HG02884 (cell line): ENCODE results near the gene NUDT14.

Experiments used
- ATAC-seq: cut with Tn5 transposase; IDR thresholded peaks from one replicate; pipeline ENCODE4 v1.9.1; 2021; ENCODE audit warnings: mild to moderate bottlenecking, moderate library complexity; ENCODE audit not compliant: unreplicated experiment

NUDT14 gene

DNA sequence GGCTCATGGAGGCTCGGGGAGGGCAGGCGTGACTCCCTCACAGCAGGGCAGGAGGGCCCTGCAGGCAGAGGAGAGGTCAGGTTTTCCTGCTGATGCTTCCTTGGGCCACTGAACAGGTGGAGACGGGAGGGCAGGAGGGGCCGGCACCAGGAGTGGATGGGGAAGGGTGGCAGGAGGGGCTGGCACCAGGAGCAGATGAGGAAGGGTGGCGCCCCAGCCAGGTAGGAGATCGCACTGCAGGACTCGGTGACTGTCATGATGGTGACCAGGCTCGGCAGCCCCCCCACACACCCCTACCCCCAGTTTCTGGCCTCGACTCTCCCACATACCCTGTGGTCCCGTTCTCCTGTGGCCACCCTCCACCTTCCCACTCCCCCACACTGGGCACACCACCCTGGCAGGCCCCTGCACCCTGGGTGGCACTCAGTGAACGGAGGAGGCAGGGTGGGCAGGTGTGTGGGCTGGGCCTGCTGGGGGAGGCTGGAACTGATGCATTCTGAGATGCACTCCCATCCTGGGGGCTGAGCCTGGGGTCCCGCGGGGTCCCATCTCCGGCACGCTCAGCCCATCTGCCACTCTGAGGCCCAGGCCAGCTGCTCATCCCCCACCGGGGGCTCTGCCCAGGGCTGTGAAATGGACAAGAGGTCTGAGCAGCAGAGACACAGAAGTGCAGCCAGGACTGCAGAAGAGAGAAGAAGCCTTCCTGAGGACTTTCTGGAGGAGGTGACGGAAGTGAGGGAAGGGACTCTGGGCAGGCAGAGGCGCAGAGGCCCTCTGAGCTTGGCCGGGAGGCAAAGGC, 2.8 kb downstream of the NUDT14 start:
- no peak for ATAC-seq

DNA sequence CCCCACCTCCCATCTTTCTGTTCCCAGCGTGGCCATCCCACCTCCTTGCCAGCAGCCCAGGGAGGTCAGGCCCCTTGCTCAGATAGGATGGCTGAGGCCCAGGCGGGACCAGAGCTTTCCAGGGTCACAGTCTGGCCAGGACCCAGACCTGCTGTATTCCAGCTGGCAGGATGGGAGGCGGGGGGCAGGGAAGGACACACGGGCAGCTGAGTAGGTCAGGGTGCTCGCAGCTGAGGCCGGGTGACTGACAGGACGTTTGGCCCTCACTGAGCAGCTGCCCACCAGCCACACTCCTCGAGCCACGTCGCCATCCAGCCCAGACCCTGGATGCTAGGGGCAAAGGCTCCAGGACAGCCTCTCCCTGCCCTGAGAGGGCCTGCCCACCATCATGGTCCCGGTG, 4.0 kb downstream of the NUDT14 start:
- ATAC-seq, result no peak

DNA sequence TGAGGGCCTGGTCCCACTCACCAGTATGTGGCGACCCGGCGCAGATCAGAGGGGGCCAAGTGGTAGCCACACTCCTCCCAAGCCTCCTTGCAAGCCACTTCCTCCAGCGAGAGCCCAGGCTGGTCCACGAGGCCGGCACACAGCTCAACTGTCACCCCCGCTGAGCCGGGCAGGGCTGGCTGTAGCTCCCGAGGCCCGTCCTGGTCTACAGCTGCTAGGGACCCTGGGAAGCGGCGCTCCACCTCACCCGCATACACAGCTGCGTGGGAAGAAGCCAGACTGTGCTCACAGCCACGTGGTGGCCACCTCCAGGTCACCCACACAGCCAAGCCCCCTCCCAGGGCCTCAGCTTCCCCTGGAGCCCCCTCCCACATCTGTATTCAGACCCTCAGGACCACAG, 4.6 kb downstream of the NUDT14 start:
- ATAC-seq, result no peak

DNA sequence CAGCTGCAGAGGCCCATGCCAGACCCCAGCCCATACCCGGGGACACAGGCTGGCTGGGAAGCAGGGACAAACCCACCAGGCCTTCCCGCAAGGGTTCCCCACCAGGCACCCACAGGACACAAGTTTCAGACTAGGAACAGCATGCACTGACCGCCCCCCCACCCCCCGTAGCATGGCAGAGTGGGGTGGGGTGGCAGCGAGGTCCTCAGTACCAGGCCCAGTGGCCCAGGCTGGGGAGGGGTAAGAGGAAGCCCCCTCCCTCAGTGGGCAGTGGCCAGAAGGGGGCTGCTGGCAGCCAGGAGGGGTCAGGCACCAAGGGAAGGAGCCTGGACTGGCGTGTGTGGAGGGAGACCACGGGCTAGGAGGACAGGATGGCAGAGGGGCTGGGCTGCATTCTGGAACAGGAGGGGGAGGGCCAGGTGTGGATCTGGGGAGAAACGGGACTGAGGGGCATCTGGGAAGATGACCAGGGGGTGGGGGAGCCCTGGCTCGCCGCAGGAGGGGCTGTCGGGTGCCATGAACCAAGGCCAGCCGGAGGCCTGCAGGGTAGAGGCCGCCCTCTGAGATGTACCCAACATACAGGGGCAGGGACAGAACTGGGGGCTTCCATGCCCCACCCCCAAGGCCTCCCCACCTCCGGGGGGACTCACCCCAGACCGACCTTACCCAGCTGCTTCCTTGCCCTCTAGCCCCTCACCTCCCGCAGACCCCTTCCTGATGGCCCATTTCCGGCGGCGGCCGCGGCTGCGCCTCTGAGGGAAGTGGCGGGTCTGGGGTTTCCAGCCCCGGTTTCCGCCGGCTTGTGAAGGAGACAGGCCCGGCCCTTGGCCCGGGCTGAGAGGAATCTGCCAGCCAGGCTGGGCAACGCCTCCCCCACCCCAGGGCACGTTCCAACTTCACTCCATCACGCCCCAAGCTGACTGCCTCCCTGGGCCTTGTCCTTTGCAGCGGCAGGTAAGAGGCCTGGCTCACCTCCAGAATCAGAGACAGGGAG, 6.9 kb downstream of the NUDT14 start:
- no peak for ATAC-seq

DNA sequence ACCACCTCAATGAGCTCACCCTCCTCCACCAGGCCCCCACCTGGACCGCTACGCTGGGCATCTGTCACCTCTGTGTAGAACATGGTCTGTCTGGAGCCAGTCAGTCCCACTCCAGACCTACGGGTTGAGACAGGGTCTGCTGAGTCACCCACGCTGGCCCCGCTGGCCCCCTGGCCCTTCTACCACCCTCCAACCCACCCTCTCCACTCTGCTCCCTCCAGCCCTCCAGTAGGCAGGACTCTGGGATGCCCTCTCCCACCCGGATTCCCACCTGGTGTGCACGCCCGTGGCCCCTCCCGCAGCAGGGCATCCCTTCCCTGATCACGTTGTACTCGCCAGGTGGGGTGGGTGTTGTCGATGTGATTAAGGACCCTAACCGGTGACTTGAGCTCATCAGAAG, 8.0 kb downstream of the NUDT14 start:
- ATAC-seq, result no peak

DNA sequence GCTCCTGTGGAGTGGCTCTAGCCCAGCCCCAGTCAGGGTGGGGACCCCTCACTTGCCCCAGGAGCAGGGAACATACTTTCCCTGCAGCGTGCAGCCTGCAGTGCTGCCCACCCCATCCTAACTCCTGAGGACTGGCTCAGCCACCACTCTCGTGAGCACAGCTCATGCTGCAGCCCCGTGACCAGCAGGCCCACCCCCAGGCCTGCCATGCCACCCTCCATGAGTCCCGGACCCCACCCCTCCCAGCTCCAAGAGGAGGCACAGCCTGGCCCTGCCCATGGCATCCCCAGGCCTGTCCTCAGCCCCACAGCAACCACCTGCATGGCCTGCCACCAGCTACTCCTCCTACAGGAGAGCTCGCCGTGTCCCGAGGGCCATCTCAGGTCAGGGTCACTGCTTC, 8.6 kb downstream of the NUDT14 start:
- no peak for ATAC-seq

DNA sequence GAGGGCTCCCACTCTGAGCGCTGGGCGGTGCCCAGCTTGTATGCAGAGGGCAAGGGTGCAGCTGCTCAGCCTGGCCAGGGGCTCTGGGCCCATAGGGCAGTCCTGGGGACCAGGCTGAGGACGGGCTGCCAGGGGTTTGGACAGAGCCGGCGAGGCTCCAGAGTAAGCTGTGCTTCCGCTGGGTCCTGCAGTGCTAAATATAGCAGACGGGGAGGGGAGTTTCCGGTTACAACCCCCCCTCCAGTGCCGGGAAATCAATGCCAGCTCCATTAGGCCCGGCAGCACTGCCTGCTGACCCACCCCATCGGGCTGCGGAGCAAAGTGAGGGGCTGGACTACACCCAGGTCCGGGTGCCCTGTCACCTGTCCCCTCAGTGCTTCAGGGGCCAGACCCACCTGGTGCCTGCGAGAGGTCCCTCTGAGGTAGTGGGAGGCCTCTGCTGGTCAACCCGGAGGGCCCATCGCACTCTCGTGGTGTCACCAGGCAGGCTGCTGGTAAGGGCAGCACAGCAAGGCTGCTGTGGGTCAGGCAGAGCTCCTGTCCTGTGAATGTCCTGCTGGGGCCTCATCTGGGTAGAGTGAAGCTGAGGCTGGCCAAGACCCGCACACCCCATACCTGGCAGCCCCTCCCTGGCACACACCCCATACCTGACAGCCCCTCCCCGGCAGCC, 10.0 kb downstream of the NUDT14 start:
- ATAC-seq, result no peak

DNA sequence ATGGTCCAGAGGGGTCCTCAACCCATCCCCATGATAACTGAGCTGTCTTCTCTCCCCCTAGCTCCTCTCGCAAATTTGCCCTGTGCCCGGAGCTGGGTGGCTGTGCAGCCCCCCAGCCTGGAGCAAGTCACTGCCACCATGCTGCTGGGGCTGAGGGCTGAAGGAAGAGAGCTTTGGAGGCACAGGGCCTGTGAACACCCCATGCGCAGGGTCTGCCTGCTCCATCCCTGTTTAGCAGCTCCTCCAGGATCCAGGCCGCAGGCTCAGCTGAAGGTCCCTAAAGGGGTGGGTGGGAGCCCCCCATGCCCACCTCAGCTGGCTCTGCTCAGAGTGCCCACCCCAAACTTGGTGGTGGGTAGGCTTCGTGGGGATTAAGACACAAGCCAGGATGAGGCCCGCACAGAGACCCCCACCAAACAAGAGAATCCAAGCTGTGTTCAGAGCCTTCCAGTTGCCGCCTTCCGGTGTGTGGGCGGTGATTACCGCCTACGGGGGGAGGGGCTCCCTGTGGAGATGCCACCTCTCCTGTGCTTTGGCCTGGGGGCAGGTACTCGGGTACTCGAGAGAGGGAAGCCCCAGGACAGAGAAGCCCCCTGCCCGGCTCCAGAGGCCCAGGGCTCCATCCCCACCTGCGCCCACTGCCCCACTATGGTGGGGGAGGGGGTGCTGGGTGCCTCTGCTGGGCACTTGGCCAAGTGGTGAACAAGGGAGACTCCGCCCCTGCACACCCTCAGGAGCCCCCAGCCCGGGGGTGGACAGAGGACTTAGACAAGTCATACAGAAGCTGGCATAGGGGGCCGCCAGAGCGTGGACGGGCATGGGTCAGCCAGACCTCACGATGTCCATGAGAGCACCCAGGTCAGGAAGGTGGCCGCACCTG, 11.1 kb downstream of the NUDT14 start:
- no peak for ATAC-seq

DNA sequence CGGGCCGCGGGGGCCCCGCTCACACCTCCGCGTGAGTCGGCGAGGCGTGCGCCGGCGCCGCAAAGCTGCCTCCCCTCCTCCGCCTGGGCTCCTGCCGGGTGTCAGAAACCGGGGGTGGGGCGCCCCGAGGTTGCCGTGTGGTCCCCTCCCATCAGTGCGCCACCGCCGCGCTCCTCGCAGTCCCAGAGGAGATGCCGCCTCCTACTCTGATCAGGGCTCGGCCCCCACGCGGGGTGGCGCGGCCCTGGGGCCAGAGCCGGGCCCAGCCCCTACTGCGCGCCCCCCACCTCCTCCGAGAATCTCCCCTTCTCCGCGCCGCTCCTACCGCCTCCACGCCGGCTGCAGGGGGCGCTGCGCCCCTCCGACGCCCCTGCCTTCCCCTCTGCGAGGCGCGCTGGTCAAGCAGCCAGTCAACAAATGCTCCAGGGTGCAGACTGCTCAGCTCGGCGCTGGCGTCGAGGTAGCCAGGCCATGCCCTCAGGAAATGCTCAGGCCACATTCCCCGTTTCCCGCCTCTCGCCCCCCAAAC, 12.1 kb downstream of the NUDT14 start:
- no peak for ATAC-seq

DNA sequence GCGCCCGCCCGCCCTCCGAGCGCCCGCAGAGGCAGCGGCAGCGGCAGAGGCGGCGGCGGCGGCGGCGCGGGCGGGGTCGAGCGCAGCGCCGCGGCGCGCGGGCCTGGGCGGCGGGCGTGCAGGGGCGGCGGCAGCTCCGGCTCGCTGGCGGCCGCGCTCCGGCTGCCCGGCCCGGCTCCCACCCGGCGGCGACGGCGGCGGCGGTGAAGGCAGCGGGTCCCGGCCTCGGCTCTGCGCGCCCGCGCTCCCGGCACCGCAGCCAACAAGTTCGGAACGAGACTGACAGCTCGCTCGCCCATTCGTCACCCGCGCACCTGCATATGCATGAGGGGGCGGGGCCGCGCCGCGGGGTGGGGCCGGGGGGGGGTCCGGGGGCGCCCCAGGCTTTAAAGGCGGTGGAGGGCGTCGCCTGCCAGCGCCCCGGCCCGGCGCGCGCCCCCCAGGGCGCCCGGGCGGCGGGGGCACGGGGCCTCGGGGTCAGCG, 12.6 kb downstream of the NUDT14 start, which contains the start of gene JAG2:
JAG2 (minus strand) TSS at position 281 of the 483 bp plus-strand sequence. CDS start 356 bp downstream, outside the sequence.
- ATAC-seq, result no peak

DNA sequence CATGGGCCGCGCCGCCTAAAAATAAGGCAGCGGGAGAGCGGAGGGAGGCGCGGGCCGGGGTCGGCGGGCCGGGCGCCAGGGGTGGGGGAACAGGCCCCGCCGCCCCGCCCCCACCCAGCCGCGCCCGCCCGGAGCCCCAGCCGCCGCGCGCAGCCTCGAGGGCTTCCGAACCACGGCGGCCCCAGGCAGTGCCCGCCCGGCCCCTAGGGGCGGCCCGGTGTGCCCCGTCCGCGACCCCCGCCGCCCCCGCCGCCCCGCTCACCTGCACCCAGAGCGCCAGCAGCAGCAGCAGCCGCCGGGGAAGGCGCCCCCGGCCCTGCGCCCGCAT, 13.1 kb downstream of the NUDT14 start:
- ATAC-seq, result no peak

DNA sequence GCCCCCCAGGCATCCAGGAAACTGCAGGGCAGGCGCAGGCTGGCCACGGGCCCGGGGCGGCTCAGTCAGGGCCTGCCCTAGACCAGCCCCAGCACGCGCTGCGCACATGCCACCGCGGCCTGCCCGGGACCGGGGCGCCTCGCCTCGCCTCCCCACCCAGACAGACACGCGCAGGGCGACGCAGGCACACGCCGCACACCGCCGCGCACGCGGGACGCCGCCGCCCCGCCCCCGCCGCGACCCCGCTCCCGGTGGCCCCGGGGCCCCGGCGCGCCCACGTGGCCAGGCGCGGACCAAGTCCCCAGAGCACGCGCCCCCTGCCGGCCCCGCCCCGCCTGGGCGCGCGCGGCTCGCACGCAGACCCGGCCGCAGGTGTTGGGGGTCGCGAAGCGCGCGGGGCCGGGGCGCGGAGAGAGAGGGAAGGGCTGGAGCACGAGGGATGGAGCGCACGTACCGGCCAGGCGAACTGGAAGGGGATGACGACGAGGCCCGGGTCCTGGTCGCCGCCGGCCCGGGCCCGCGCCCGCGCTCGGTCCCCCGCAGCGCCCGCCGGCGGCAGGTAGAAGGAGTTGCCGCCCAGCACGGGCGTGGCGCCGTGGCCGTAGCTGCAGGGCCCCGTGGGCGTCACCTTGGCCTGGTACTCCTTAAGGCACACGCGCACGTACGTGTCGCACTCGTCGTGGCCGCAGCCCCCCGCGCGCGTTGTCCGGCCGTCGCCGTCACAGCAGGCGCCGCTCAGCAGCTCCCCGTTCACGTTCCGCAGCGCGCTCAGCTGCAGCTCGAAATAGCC, 13.6 kb downstream of the NUDT14 start:
- no peak for ATAC-seq

DNA sequence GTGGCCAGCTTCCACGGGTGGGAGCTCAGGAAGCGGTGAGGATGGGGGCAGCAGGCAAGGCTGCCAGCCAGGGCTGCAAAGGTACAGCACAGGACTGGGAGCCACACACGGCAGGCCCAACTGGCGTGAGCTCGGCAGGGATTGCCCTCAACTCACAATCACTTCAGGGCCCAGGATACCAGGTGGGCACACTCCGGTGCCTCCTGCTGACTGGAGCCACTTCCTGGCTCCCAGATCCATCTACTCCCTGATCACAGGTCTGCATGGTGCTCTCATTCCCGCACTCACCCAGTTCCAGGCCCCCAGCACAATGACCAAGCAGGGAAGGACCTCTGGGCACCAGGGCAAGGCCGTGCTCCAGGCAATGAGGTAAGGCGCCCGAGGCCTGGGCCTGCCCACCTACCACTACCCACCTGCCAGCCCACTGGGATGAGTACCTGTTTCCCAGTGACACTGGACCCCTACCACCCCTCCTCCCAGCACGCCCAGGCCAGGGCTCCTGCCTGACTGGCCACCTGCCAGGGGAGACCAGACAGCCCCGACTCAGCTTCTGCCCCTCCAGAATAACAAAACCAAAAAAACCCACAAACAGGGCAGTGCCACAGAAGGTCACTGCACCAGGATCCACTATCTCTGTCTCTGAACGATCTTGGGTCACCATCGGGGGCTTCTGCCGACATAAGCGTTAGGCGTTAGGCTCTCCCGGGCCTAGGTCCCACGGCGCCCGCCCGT, 14.4 kb downstream of the NUDT14 start:
- no peak for ATAC-seq

DNA sequence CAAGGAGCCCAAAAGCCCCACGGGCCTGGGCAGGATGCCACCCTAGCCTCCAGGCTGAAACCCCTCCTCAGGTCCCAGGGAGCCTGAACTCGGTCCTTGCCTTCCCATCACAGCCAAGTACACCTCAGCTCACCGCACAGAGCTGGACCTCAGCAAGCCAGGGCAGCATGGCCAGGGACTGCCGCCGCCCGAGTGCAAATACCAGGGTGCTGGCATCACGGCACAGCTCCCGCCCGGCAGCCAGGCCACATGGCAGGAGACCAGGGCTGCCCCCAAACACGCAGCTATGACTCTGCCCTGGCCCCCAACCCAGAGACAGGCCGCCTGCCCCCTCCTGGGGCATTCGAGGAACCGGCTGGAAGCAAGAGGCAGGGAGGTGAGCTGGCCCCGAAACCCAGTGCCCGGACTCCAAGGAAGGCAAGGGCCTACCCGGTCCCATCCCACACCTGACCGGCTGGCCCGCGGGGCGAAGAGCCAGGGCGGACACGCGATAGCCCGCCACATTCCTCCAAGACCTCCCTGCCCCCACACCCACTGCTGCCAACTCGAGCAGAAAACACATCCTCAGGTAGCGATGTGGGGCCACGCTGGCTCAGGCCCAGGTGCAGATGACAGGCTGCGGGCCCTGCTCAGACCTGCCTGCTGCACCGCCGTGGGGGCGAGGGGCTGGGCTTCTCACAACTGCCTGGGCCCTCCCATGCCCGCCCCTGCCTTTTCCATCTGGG, 15.2 kb downstream of the NUDT14 start:
- no peak for ATAC-seq

DNA sequence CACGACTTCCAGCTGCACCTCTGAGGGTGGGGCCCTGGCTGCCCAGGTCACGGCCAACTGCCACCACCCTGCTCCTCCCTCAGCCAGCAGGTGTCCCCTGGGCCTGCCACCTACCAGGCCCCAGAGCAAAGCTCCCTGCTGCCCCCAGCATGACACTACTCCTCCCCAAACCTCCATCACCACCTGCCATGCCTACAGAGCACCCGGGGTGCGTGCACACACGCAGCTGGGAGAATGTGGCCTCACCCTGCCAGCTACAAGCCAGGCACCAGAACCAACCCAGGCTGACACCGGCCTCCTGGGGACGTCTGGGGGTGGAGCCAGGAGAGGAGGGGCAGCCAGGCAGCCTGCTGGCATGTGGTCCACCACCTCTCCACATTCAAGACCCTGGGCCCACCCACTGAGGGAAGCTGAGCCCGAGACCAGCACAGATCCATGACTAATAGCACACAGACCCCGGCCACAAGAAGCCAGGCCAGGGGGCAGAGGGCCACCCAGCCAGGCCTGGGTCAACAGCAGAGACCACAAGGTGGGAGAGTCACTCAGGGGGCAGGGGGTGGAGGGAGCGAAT, 15.9 kb downstream of the NUDT14 start:
- no peak for ATAC-seq

DNA sequence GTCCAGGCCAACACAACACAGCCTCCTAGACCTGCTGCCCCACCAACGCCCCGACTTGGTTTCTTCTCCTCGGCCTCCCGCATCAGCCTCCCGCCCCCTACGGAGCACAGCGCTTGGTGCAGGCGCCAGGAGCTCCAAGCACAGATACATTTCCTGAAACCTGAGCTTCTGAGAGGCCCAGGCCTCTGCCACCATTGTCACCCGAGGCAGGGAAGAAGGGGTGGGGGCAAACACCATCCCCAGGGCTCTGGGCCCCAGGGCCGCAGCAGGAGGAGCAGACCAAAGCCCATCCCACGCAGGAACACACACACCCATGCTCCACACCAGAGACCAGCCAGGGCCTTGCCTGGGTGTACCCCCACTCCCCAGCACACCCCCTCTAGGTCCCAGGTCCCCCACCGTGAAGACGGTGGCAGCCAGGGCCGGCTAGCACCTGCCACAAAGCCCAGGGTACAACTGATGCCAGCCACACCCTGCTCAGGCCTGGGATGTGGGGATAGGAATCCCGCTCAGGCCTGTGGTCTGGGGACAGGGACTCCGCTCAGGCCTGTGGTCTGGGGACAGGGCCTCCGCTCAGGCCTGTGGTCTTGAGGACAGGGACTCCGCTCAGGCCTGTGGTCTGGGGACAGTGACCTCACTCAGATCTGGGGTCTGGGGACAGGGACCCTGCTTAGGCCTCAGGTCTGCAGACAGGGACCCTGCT, 17.9 kb downstream of the NUDT14 start:
- no peak for ATAC-seq

DNA sequence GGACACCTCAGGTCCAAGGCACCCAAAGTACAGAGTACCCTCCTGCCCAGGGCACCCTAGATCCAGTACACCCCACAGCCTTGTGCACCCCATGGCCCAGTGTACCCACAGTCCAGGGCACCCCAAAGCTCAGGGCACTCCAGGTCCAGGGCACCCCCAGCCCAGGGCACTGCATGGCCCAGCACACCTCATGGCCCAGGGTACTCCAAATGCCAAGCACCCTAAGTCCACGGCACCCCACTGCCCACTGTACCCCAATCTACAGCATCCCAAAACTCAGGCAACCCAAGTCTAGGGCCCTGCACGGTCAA, 18.5 kb downstream of the NUDT14 start:
- ATAC-seq, result no peak
